ENCODE measurements around the gene OSGIN1. TPM values are rescaled to one million over a fixed set of nuclear protein-coding genes. Genes with fewer than 3 reads are reported as not detected.
A peak's percentile ranks its signal among the peaks of the same experiment; 100 is the strongest.
"Not testable (repeated sequence)": the region's sequence is repeated elsewhere in the genome, so short reads cannot be mapped to it uniquely, and the experiment has no call there.

OSGIN1 gene
- total RNA-seq, 2 donors from 2014 or later = 4.0 to 5.2 TPM

GRCh38 chr16:83939266-83939855 is 13.7 kb upstream of the OSGIN1 start:
- Histone ChIP-seq H3K4me1 (peaks cover 16% of the 10 kb centered on the region), H3K27me3 (no peaks in the 10 kb centered on the region), H3K36me3 (replicated peaks in 1 of 2; ENCODE audit: insufficient read depth in 1 of 2, low read depth in 2 of 2) (no peaks in the 10 kb centered on the region), H3K27ac (no peak overlapping the region), H3K4me3 (no peak overlapping the region), H3K9me3 (no peaks in the 10 kb centered on the region)
- ATAC-seq (no peak), DNase-seq (no peak)
- no peak for TF ChIP-seq CTCF (IDR thresholded peaks at IDR 0.05)
- TF ChIP-seq POLR2A (IDR thresholded peaks at IDR 0.05) = peak in 1 of 3 donors; percentile 3
- intact Hi-C loops (cut with DNase I) = no loop called here
- 70 to 84% methylated on average over 8 to 12 of the region's 12 CpGs for WGBS, 2 donors

- WGBS, 2 donors = 76 to 83% methylated on average over 11 to 12 of the region's 12 CpGs
- Histone ChIP-seq H3K9me3 (no peaks in the 10 kb centered on the region), H3K27ac (no peak overlapping the region), H3K36me3 (replicated peaks in 1 of 2; ENCODE audit: insufficient read depth in 1 of 2, low read depth in 2 of 2) (no peaks in the 10 kb centered on the region), H3K4me1 (peaks cover 16% of the 10 kb centered on the region), H3K4me3 (no peak overlapping the region), H3K27me3 (no peaks in the 10 kb centered on the region)
- ATAC-seq (no peak), DNase-seq (no peak)
- intact Hi-C loops (cut with DNase I) = no loop called here
- no peak for TF ChIP-seq POLR2A (IDR thresholded peaks at IDR 0.05)
- no peak for TF ChIP-seq CTCF (IDR thresholded peaks at IDR 0.05)
Observed at GRCh38 chr16:83940119-83940518, 12.9 kb upstream of the OSGIN1 start.

- Histone ChIP-seq H3K4me1 (peaks cover 16% of the 10 kb centered on the region), H3K9me3 (no peaks in the 10 kb centered on the region), H3K4me3 (no peak overlapping the region), H3K27me3 (no peaks in the 10 kb centered on the region), H3K27ac (no peak overlapping the region), H3K36me3 (replicated peaks in 1 of 2; ENCODE audit: insufficient read depth in 1 of 2, low read depth in 2 of 2) (no peaks in the 10 kb centered on the region)
- intact Hi-C loops (cut with DNase I) = no loop called here
- WGBS, 2 donors = 83 to 85% methylated on average over 28 of the region's 28 CpGs
- ATAC-seq (no peak), DNase-seq (no peak)
- TF ChIP-seq POLR2A (IDR thresholded peaks at IDR 0.05) = no peak
- TF ChIP-seq CTCF (IDR thresholded peaks at IDR 0.05) = no peak
Observed at GRCh38 chr16:83940630-83941378, 12.2 kb upstream of the OSGIN1 start.

- H3K9me3 ChIP-seq; DNase-seq; ATAC-seq; H3K27me3 ChIP-seq; H3K36me3 ChIP-seq (replicated peaks in 1 of 2; ENCODE audit: insufficient read depth in 1 of 2, low read depth in 2 of 2); H3K4me3 ChIP-seq; intact Hi-C loops (cut with DNase I); H3K27ac ChIP-seq: not testable (repeated sequence)
- WGBS, 2 donors = 95 to 97% methylated on average over 8 to 9 of the region's 9 CpGs
- H3K4me1 ChIP-seq = peaks cover 16% of the 10 kb centered on the region
Observed at GRCh38 chr16:83941546-83941945, 11.5 kb upstream of the OSGIN1 start.

- no peak overlapping the region for H3K27ac ChIP-seq
- TF ChIP-seq CTCF (IDR thresholded peaks at IDR 0.05) = no peak
- TF ChIP-seq POLR2A (IDR thresholded peaks at IDR 0.05) = no peak
- H3K4me1 ChIP-seq = peaks cover 16% of the 10 kb centered on the region
- no peaks in the 10 kb centered on the region for H3K27me3 ChIP-seq
- DNase-seq (no peak), ATAC-seq (no peak)
- H3K9me3 ChIP-seq = no peaks in the 10 kb centered on the region
- no peaks in the 10 kb centered on the region for H3K36me3 ChIP-seq (replicated peaks in 1 of 2; ENCODE audit: insufficient read depth in 1 of 2, low read depth in 2 of 2)
- WGBS, 2 donors = 90 to 94% methylated on average over 13 to 14 of the region's 14 CpGs
- intact Hi-C loops (cut with DNase I) = no loop called here
- H3K4me3 ChIP-seq = no peak overlapping the region
Observed at GRCh38 chr16:83942074-83942473, 11.0 kb upstream of the OSGIN1 start.

Measured in body of pancreas (tissue), 4 donors.